Skeletal muscle tissue (tissue), 4 donors: ENCODE data around the gene NUDT3. TPM values are rescaled to one million over a fixed set of nuclear protein-coding genes. Genes with fewer than 3 reads are reported as not detected.
"Not testable (repeated sequence)": the region's sequence is repeated elsewhere in the genome, so short reads cannot be mapped to it uniquely, and the experiment has no call there.

Experiments
- H3K27ac ChIP-seq: one replicate; pipeline ENCODE4 v1.7.0; 2013; ENCODE audit warnings: mild to moderate bottlenecking, low read depth, low read length, inconsistent platforms
- H3K27me3 ChIP-seq, 3 donors: one replicate each; pipeline ENCODE4 v1.7.0; 2013; ENCODE audit warnings: low read length in 3 of 3; ENCODE audit not compliant: control insufficient read depth in 3 of 3, insufficient read depth in 3 of 3
- H3K36me3 ChIP-seq, 3 donors: one replicate each; pipeline ENCODE4 v1.7.0; 2013; ENCODE audit warnings: low read length in 3 of 3; ENCODE audit not compliant: control insufficient read depth in 3 of 3, insufficient read depth in 3 of 3
- H3K4me1 ChIP-seq, 3 donors: one replicate each; pipeline ENCODE4 v1.7.0; 2013; ENCODE audit warnings: low read length in 3 of 3, mild to moderate bottlenecking in 3 of 3; ENCODE audit not compliant: control insufficient read depth in 3 of 3, insufficient read depth in 3 of 3
- H3K4me3 ChIP-seq, 3 donors: one replicate each; pipeline ENCODE4 v1.7.0; 2013; ENCODE audit warnings: low read length in 3 of 3
- H3K9ac ChIP-seq, 3 donors: one replicate each; pipeline ENCODE4 v1.7.0; 2013; ENCODE audit warnings: low read length in 3 of 3, mild to moderate bottlenecking in 3 of 3, moderate library complexity in 2 of 3, low read depth in 1 of 3
- H3K9me3 ChIP-seq, 3 donors: one replicate each; pipeline ENCODE4 v1.7.0; 2013; ENCODE audit warnings: low read length in 3 of 3; ENCODE audit not compliant: control insufficient read depth in 3 of 3
- total RNA-seq: library from RNA; depleted of rRNA; stranded (reverse); fragments of >200 nt; gene quantifications from one replicate; pipeline ENCODE4 v1.2.3, GENCODE V29; 2014
- donor health status: Osteomylitis.

The NUDT3 gene
- total RNA-seq, 1 donor from 2014 or later, result 28.7 TPM

GRCh38 chr6:34373511-34373910 is 19.0 kb downstream of the NUDT3 start:
- peak overlapping the region in 1 of 3 donors; percentile 47 for H3K9ac ChIP-seq
- peaks cover 9 to 28% (median 17%) of the 10 kb centered on the region in 3 donors for H3K4me1 ChIP-seq
- no peak overlapping the region for H3K27ac ChIP-seq
- no peaks in the 10 kb centered on the region for H3K9me3 ChIP-seq
- H3K27me3 ChIP-seq, result no peaks in the 10 kb centered on the region
- no peak overlapping the region for H3K4me3 ChIP-seq
- H3K36me3 ChIP-seq, result no peaks in the 10 kb centered on the region

DNA sequence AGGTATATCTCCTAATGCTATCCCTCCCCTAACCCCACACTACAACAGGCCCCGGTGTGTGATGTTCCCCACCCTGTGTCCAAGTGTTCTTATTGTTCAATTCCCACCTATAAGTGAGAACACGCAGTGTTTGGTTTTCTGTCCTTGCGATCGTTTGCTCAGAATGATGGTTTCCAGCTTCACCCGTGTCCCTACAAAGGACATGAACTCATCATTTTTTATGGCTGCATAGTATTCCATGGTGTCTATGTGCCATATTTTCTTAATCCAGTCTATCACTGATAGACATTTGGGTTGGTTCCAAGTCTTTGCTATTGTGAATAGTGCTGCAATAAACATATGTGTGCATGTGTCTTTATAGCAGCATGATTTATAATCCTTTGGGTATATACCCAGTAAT is 20.6 kb downstream of the NUDT3 start:
- H3K27ac ChIP-seq, H3K36me3 ChIP-seq, H3K9ac ChIP-seq, H3K4me3 ChIP-seq, H3K27me3 ChIP-seq, H3K9me3 ChIP-seq: not testable (repeated sequence)
- peaks cover 8 to 26% (median 19%) of the 10 kb centered on the region in 3 donors for H3K4me1 ChIP-seq

DNA sequence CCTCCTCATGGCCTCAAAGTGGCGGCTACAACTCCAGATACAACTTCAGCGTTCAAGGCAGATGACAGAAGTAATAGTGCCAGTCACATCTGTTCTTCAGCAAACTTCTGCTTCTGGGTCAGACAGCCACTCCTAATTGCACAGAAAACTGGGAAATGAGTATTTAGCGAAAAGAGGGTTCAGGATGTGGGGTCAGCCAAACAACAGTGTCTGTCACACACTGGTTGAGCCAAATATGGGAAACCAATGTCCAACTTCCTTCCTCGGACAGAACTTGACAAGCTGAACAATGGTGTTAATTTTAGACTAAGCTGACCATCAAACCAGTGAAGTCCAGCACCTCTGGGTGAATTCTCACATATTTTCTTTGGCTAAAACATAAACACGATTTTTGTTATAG is 22.1 kb downstream of the NUDT3 start:
- Histone ChIP-seq H3K27me3 (no peaks in the 10 kb centered on the region), H3K27ac (peak overlapping the region; percentile 34), H3K9me3 (no peaks in the 10 kb centered on the region)

GRCh38 chr6:34369385-34369784 is 23.1 kb downstream of the NUDT3 start:
- H3K9ac ChIP-seq, result no peak overlapping the region
- no peaks in the 10 kb centered on the region for H3K27me3 ChIP-seq
- H3K4me3 ChIP-seq, result no peak overlapping the region
- H3K9me3 ChIP-seq, result no peaks in the 10 kb centered on the region
- no peaks in the 10 kb centered on the region for H3K36me3 ChIP-seq
- no peak overlapping the region for H3K27ac ChIP-seq
- peaks cover 9 to 14% (median 10%) of the 10 kb centered on the region in 3 donors for H3K4me1 ChIP-seq

More for the DNA sequence above, 22.1 kb downstream of the NUDT3 start:
- Histone ChIP-seq H3K36me3 (no peaks in the 10 kb centered on the region), H3K9ac (no peak overlapping the region), H3K4me1 (peaks cover 8 to 16% (median 14%) of the 10 kb centered on the region in 3 donors), H3K4me3 (no peak overlapping the region)

GRCh38 chr6:34366639-34366921 is 25.9 kb downstream of the NUDT3 start:
- no peaks in the 10 kb centered on the region for H3K36me3 ChIP-seq
- H3K27ac ChIP-seq, result no peak overlapping the region
- H3K9ac ChIP-seq, result no peak overlapping the region
- no peak overlapping the region for H3K4me3 ChIP-seq
- no peaks in the 10 kb centered on the region for H3K27me3 ChIP-seq
- H3K9me3 ChIP-seq, result no peaks in the 10 kb centered on the region
- H3K4me1 ChIP-seq, result peaks cover 21 to 28% (median 22%) of the 10 kb centered on the region in 3 donors

DNA sequence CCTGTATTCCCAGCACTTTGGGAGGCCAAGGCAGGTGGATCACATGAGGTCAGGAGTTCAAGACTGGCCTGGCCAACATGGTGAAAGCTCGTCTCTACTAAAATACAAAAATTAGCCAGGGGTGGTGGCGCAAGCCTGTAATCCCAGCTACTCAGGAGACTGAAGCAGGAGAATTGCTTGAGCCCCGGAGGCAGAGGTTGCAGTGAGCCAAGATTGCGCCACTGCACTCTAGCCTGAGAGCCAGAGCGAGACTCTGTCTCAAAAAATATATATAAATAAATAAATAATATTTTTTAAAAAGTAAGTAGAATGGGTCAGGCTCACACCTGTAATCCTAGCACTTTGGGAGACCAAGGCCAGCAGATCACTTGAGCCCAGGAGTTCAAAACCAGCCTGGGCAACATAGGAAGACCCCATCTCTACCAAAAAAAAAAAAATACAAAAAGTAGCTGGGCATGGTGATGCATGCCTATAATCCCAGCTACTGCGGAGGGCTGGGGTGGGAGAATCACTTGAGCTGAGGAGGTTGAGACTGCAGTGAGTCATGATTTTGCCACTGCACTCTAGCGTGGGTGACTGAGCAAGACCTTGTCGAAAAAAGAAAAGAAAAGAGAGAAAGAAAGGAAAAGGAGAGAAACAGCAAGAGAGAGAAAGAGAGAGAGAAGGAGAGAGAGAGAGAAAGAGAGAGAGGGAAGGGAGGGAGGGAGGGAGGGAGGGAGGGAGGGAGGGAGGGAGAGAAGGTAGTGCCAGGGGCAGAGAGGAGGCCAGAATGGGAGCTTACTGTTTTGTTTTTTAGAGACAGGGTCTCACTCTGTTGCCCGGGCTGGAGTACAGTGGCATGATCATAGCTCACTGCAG is 26.5 kb downstream of the NUDT3 start:
- H3K9me3 ChIP-seq, H3K27ac ChIP-seq, H3K27me3 ChIP-seq, H3K36me3 ChIP-seq, H3K4me3 ChIP-seq, H3K9ac ChIP-seq: not testable (repeated sequence)
- peaks cover 21 to 30% (median 24%) of the 10 kb centered on the region in 3 donors for H3K4me1 ChIP-seq

- Histone ChIP-seq H3K4me1 (peaks cover 26 to 35% (median 28%) of the 10 kb centered on the region in 3 donors), H3K4me3 (peak overlapping the region in 2 of 3 donors; percentile 14 to 49), H3K27ac (peak overlapping the region; percentile 84)
Measured at GRCh38 chr6:34363681-34364075, 28.8 kb downstream of the NUDT3 start.

GRCh38 chr6:34362909-34363680 is 29.4 kb downstream of the NUDT3 start:
- Histone ChIP-seq H3K36me3 (no peaks in the 10 kb centered on the region), H3K27me3 (no peaks in the 10 kb centered on the region), H3K9ac (peak overlapping the region; percentile 65 to 81 (median 69)), H3K27ac (peak overlapping the region; percentile 84), H3K4me1 (peaks cover 28 to 36% (median 32%) of the 10 kb centered on the region in 3 donors), H3K4me3 (peak overlapping the region; percentile 2 to 57 (median 45)), H3K9me3 (no peaks in the 10 kb centered on the region)

More at GRCh38 chr6:34363681-34364075, 28.8 kb downstream of the NUDT3 start:
- H3K36me3 ChIP-seq, H3K27me3 ChIP-seq, H3K9me3 ChIP-seq: not testable (repeated sequence)
- H3K9ac ChIP-seq, result peak overlapping the region; percentile 65 to 81 (median 69)

DNA sequence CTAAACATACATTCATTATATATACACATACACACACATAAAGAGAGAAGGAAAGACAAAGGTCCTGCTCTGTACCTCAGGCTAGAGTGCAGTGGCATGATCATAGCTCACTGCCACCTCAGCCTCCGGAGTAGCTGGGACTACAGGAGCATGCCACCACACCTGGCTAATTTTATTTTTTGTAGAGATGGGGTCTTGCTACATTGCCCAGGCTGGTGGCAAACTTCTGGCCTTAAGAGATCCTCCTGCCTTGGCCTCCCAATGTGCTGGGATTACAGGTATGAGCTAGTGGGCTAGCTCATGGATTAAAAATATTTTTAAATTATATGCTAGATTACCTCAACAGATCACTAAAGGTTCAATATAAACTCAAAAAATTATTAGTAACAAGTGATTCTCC is 30.3 kb downstream of the NUDT3 start:
- H3K27ac ChIP-seq, result peak overlapping the region; percentile 84
- H3K9me3 ChIP-seq, result no peaks in the 10 kb centered on the region
- peaks cover 28 to 36% (median 35%) of the 10 kb centered on the region in 3 donors for H3K4me1 ChIP-seq
- no peak overlapping the region for H3K4me3 ChIP-seq
- no peaks in the 10 kb centered on the region for H3K27me3 ChIP-seq
- no peaks in the 10 kb centered on the region for H3K36me3 ChIP-seq
- H3K9ac ChIP-seq, result peak overlapping the region in 1 of 3 donors; percentile 30

- H3K27me3 ChIP-seq, result no peaks in the 10 kb centered on the region
- peaks cover 32 to 40% (median 39%) of the 10 kb centered on the region in 3 donors for H3K4me1 ChIP-seq
- H3K9ac ChIP-seq, result no peak overlapping the region
- no peak overlapping the region for H3K4me3 ChIP-seq
- H3K36me3 ChIP-seq, result no peaks in the 10 kb centered on the region
- peak overlapping the region; percentile 84 for H3K27ac ChIP-seq
- H3K9me3 ChIP-seq, result no peaks in the 10 kb centered on the region
Measured at GRCh38 chr6:34360556-34360955, 31.9 kb downstream of the NUDT3 start.
